ENCODE data around the gene DDX10. TPM values are rescaled to one million over a fixed set of nuclear protein-coding genes. Genes with fewer than 3 reads are reported as not detected.

DDX10 gene
- total RNA-seq, 2 donors from 2014 or later = 15.7 to 17.1 TPM

DNA sequence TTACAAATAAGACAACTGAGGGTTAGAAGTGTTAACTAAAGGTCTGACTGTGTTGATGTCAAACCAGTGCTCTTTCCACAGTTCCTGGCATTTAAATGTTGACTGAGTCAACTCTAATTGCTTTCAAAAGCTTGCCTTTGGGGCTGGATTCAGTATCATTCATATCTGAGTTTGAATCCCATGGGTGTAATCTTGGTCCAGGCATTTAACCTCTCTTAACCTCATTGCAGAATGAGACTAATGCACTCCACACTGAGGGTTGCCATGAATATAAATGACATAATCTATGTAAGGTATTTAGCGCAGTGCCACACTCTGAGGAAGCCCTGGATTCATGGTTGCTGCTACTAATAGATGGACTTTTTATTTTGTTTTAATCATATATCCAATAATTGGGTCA is 274.3 kb downstream of the DDX10 start:
- ATAC-seq (no peak), DNase-seq (no peak)
- intact Hi-C loops (cut with DNase I, micrococcal nuclease) = no loop called here

DNA sequence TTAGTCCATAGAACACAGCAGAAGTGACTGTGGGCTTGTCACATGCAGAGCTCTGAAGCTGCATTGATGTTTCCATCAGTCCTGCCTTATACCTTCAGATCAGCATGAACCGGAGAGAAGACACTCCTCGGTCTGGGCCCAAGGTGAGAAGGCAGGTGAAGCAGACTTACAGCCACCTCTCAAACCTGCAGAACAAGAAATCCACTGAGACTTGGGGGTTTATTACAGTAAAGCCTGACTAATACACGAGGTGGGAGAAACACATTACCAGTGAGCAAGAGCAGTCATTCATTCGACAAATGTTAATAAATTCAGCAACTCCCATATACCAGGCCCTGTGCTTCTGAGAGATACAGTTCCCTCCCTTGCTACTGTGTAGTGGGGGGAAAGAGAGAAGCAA is 279.0 kb downstream of the DDX10 start:
- no peak for DNase-seq
- intact Hi-C loops (cut with DNase I, micrococcal nuclease) = no loop called here
- ATAC-seq = no peak

DNA sequence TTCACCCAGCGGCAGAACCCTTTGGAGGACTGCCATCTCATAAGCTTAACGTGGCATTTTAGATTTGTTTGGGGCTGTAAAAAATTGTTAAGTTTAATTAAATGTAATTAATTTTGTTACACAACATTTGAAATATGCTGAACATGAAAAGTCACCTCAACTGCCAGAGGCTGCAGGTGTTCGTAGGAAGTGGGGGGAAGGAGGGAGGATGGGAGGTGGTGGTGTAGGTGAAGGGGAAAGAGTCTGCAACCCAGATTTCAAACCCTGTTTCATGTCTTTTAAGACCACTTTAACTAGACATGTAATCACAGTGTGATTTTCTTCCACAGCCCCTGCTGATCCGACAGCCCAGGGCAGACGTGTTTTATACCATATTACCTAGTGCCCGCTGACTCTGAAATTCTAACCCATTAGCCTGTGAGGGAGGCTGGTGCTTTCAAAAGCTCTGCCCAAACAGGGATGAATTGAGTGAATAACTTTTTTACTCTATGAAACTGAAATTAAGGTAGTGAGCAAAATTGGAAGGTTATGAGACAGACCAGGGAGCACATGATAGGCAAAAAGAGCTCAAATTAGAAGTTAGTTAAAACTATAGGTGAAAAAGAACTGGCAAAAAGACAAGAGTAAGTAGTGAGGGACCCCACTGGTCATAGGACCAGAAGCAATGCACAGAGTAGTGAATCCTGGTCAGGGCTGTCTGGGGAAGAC is 279.8 kb downstream of the DDX10 start:
- no peak for ATAC-seq
- DNase-seq = no peak
- intact Hi-C loops (cut with DNase I, micrococcal nuclease) = no loop called here

DNA sequence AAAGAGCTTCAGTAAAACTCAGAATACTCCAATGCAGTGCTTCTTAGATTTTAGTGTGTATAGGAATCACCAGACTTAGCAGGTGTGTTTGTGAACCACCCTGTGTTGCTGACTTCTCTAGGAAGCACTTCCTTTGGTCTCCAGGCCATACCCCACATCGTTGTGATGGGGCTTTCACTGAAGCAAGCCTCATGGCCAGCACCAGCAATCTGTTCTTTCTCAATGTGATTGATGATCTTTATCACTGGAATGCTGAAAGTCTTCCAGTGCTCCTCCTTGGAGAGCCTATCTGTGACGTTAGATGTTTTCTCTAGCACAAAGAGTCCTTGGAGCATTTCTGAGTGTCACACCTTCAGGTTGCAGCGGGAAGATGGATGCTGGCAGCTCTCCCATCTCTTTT is 280.5 kb downstream of the DDX10 start:
- ATAC-seq = no peak
- DNase-seq = no peak
- intact Hi-C loops (cut with DNase I, micrococcal nuclease) = no loop called here

DNA sequence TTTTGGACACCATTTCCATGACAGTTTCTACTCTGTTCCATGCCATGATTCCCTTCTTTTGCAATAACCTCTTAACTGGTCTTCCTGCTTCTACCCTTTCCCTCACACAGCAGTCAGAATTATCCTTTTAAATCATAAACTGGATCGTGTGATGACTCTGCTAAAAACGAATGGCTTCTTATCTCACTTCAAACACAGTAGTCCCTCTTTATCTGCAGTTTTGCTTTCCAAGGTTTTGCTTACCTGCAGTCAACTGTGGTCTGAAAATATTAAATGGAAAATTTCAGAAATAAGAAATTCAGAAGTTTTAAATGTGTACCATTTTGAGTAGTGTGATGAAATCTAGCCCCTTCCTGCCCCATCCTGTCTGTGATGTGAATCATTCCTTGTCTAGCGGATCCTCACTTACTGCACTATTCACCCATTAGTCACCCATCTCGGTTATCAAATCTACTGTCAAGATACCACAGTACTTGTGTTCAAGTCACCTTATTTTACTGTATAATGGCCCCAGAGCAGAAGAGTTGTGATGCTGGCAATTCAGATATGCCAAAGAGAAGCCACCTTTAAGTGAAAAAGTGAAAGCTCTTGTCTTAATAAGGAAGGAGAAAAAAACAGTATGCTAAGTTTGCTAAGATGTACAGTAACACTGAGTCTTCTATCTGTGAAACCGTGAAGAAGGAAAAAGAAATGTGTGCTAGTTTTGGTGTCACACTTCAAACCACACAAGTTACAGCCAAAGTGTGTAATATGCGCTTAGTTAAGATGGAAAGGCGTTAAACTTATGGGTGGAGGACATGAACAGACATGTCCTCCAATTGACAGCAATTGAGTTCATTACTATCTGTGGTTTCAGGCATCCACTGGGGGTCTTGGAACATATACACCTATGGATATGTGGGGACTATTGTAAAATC is 283.0 kb downstream of the DDX10 start:
- DNase-seq = no peak
- intact Hi-C loops (cut with DNase I, micrococcal nuclease) = no loop called here
- no peak for ATAC-seq

DNA sequence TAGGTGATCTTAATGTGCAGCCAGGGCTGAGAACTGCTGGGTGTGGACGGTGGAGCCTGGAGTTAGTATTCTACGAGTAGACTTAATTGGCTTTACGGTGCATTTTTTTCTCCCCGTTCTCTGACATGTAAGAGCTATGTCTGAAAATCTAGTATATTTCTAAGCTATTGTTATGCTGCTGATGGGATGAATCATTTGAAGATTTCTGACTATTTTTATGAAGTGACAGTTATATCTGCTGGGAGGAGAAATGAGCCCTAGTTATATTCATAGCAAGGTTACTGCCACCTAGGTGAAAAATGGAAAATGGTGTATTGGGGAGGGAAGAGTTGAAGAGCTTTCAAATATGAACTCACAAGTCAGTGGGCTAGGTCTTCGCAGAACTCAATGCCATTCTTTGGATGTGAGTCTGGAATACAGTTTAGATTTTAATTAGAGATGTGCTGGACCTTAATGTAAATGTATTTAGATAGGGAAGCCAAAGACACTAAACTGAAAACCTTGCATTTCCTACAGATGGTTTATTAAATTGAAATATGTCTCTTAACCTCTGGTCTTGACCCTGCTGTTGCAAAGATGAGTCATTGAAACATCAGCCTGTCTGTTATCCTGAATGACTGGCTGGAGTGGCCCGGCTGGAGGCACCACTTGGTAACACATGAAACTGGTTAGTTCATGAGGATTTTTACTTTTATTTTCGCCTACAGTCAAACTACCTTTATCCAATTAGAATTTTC is 293.7 kb downstream of the DDX10 start:
- intact Hi-C loops (cut with DNase I, micrococcal nuclease) = no loop called here
- ATAC-seq (no peak), DNase-seq (no peak)

DNA sequence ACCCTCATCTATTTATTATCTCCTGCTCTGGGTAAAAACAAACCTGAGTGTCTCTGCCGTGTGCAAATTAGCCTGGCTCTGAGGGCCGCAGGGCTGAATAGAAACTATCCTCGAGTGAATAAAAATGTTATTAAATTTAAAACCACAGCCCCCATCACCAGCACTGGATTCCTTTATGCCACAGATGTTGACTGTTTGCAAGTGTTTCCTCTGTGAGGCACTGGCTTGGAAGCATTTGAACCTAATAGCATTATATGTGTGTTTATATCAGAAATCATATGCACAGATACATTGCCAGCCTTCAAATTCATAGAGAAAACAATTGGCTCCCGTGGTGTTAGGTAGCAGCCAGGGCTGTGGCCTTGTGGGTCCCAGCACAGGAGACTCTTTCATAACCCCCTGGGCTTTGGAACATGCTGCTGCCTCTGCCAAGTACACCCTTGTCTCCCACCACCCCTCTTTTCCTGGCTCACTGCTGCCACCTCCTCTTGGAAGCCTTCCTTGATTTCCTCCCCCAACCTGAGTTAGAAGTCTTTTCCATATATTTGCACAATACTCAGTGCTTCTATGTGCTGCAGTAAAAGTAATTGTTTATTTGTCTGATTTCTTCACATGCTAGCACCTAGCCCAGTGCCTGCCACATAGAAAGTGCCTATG is 294.4 kb downstream of the DDX10 start:
- ATAC-seq (no peak), DNase-seq (no peak)
- intact Hi-C loops (cut with DNase I, micrococcal nuclease) = no loop called here

DNA sequence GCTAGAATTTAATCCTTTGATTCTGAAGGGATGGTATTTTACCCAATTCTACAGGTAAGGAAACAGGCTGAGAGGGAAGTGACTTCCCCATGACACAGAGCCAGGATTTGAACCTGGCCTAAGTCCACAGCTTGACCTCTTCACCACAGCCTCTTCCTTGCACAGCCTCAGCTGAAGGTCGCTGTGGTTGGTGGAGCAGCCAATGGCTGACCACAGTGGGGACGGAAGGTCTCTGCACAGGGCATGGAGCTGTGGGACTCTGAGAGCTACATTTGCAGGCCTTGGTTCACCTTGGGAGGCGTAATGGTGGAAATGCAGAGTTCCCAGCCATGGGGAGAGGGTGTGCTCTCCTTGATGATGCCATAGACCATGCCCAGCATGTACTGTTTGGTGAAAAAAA is 295.0 kb downstream of the DDX10 start:
- no peak for DNase-seq
- intact Hi-C loops (cut with DNase I, micrococcal nuclease) = no loop called here
- no peak for ATAC-seq

DNA sequence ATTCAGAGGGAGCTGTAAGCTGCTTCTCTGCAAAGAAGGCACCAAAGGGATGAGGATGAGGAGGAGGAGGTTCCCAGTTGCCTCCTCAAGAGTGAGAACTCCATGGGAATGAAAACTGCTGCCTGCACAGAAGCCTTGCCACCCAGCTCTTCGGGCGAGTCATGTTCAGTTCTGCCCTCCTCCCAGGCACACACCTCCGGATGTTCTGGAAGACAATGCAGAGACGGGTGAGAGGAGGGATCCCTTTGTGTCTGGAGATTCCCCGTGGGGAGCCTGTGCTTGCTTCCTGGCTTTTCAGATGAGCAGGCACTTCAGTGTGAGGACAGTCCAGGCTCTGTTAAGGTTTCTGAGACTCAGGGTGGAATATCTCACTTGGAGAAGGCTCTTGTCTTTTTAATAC is 295.6 kb downstream of the DDX10 start:
- ATAC-seq = no peak
- intact Hi-C loops (cut with DNase I, micrococcal nuclease) = no loop called here
- no peak for DNase-seq

DNA sequence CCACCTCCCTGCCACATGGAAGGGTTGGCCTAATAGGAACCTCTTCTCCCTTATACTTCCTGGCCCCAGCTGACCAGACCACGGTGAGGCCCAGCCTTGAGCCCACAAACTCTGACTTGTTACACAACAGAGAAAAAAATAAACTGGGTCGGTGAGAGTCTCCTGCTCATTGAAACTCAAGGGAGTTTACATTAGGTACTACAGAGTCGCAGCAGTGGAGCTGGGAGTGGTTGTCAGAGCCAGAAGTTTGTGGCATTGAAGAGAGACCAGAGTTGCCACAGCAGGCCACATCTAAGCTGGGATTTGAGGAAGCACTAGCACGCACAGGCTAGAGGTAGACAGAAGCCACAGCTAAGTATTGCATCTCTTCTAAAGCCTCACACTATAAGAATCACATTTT is 296.2 kb downstream of the DDX10 start:
- intact Hi-C loops (cut with DNase I, micrococcal nuclease) = no loop called here
- DNase-seq = no peak
- ATAC-seq = no peak

DNA sequence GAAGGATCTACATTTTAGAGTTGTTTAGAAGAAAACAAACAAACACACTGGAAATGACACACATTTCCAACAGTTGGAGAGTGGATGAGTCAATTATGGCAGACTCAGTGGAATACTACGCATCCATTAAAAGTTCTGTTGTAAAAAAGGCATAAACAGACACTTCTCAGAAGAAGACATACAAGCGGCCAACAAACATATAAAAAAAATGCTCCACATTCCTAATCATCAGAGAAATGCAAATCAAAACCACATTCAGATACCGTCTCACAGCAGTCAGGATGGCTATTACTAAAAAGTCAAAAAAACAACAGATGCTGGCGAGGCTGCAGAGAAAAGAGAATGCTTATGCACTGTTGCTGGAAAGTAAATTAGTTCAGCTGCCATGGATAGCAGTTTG is 298.2 kb downstream of the DDX10 start:
- no peak for ATAC-seq
- intact Hi-C loops (cut with DNase I, micrococcal nuclease) = no loop called here
- no peak for DNase-seq

DNA sequence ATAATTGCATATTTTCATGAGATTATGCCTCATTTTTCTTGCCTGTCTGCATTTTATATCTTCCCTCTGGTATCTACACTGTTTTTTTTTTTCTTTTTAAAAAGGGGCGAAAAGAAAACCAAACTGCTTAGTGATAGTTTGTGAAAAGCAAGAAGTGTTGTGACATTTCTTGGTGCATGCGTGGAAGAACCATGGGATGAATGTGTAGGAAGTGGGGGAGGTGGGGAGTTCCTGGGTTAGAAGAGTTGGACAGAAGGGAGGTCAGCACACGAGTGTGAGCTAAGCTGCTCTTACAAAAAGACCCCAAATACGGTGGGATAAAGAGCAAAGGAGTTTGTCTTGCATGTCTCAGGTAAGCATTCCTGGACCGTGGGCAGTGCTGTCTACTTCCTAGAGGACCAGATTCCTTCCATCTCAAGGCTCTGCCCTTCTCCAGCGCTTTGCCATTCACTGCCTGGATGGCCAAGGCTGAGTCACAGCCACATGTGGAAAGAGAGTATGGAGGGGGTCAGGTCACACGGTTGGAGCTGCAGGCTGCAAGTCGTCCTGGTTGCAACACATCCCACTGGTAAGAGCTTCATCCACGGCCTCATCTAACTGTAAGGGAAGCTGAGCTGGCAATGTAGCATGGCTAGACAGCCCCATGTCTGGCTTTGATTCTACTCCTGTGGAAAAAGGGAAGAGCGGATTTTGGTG is 300.6 kb downstream of the DDX10 start:
- intact Hi-C loops (cut with DNase I, micrococcal nuclease) = no loop called here
- no peak for ATAC-seq
- no peak for DNase-seq

DNA sequence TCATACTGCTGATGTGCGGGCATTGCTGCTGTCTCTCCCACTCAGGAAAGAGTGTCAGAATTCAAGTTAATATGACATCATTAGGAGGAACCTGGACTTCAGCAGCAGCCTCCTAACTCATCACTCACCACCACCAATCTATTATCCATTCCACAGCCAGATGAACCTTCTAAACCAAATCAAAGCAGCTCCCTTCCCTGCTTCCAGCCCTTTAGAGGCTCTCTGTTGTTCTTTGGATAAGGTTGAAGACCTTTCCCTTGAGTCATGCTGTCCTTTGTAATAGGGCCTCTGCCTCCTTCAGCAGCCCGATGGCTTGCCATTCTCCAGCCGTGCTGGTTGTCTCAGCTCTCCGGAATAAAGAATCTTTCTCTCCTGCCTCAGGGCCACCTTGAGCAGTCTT is 301.3 kb downstream of the DDX10 start:
- intact Hi-C loops (cut with DNase I, micrococcal nuclease) = no loop called here
- no peak for DNase-seq
- ATAC-seq = no peak

DNA sequence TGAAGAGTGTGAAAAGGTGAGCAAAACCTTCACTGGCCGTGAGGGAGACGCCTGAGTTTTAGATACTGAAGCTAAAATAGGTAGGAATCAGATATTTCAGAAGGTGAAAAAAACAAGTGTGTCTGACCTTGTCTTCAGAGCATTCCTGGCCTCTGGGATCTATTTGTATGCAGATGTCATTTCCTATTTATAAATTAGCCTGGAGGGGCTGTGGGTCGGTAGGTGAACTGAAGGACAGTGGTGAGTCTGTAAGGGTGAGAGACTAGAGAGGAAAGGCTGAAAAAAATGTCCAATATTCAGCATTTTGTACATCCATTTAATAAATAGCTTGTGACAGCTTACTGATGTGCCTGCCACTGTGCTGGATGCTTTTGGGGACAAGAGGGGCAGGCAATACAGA is 302.1 kb downstream of the DDX10 start:
- ATAC-seq = no peak
- no peak for DNase-seq
- intact Hi-C loops (cut with DNase I, micrococcal nuclease) = no loop called here

DNA sequence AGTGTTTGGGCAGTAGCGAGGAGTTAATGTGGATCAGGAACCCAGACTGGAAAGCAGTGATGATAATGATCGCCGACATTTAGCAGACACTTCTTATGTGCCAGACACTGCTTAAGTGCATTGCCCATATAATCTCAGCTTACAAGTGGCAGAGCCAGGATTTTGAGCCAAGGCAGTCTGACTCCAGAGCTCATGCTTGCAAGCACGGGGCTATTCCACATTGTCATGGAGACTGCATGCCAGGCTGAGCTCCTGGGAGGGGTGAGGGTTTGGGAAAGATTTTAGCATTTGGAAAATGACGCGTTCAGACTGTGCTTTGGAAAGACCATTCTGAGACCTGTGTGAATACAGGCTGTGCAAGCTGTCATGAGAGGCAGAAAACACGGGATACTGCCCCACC is 302.7 kb downstream of the DDX10 start:
- ATAC-seq (no peak), DNase-seq (no peak)
- intact Hi-C loops (cut with DNase I, micrococcal nuclease) = no loop called here

DNA sequence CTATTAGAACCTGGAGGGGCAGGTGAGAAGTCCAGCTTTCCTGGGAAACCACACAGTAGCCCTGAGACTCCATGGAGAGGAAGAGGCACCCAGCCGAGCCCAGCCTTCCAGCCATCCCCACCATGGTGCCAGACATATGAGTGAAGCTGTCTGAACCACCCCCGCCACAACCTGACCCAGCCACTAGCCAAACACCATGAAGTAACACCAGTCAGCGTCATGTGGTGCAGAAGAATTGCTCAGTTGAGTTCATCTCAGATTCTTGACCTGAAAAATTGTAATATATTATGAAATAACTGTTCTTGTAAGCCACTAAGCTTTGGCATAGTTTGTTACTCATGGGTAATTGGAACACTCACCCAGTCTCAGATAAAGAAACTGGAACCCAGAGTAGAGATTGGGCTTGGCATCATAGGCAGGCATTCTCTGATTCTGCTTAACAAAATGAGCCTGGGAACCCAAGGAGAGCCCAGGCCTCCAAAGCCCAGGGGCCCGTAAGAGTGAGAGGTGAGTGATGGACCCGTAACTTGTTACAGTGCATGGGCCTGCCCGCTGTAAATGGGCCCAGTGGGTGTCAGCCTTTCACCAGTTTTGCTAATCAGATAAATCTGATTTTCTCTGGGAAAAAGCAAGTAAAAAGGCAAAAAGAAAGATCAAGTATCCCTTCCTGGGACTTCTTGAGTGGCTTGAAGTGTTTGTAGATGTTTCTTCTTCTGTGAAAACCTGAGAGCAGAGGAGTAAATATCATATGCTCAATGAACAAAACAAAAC is 305.5 kb downstream of the DDX10 start:
- ATAC-seq = no peak
- DNase-seq = no peak
- intact Hi-C loops (cut with DNase I, micrococcal nuclease) = no loop called here

DNA sequence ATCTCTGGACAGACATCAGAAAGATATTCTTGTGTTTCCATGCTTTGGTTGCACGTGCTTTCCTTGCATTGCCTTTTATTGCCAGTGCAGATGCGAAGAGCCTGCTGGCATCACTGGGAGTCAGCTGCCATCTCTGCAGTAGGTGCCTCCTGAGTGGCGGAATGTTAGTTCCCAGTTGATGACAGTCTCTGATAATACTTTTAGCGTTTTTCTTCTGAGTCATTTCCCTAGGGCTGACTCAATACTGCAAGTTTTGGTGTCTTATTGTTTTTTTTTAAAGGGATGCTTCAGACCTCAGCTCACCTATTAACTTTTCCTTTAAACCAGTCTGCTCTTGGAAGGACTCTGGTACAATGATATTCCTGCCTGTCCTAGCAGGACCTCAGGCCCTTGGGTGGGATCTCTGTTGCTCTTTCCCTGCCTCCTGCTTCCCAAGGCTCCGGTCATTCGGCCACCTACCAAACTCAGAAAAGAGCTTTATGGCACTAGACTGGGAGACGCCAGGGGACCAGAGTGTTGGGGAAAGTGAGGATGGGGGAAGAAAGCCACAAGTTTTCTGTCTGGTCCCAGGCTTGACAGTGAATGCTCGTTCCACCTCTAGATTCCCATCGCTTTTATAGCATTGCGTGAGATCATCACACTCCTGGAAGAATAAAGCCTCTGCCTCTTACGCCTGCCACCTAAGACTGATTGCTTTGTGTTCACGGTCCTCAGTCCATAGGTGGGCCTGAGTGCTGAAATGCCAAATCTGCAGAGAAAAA is 308.7 kb downstream of the DDX10 start:
- no peak for ATAC-seq
- intact Hi-C loops (cut with DNase I, micrococcal nuclease) = no loop called here
- DNase-seq = no peak
